HepG2 (cell line): ENCODE data around the gene ZNF853. TPM values are rescaled to one million over a fixed set of nuclear protein-coding genes. Genes with fewer than 3 reads are reported as not detected.

ENCODE experiments used
- AKAP8 ChIP-seq: sonication (generic); formaldehyde crosslinking; IDR thresholded peaks from 2 replicates; pipeline ENCODE4 v1.5.1; 2020; ENCODE audit warnings: mild to moderate bottlenecking, missing genetic modification reagents
- ARID4A ChIP-seq: sonication (generic); formaldehyde crosslinking; IDR thresholded peaks from 2 replicates; pipeline ENCODE4 v1.5.0; 2020; ENCODE audit warnings: mild to moderate bottlenecking, missing genetic modification reagents, borderline replicate concordance
- HNRNPLL ChIP-seq: fragments of 200-400 bp; formaldehyde crosslinking; IDR thresholded peaks from 2 replicates; pipeline ENCODE4 v1.6.1; 2017; ENCODE audit warnings: mild to moderate bottlenecking, low read depth, low read length; ENCODE audit not compliant: poor library complexity, severe bottlenecking
- IRX3 ChIP-seq: sonication (generic); formaldehyde crosslinking; IDR thresholded peaks from 2 replicates; pipeline ENCODE4 v1.8.1; 2023; ENCODE audit warnings: mild to moderate bottlenecking, low read depth, missing genetic modification reagents, borderline replicate concordance
- MTF2 ChIP-seq: sonication (generic); formaldehyde crosslinking; IDR thresholded peaks from 2 replicates; pipeline ENCODE4 v1.5.0; 2020; ENCODE audit warnings: missing genetic modification reagents, borderline replicate concordance
- RBFOX2 ChIP-seq: fragments of 200-400 bp; formaldehyde crosslinking; IDR thresholded peaks from 2 replicates; pipeline ENCODE4 v1.6.1; 2017; ENCODE audit warnings: low read depth, mild to moderate bottlenecking, low read length
- SP4 ChIP-seq: sonication (generic); formaldehyde crosslinking; IDR thresholded peaks from 2 replicates; pipeline ENCODE4 v1.8.1; 2023; ENCODE audit warnings: mild to moderate bottlenecking, missing genetic modification reagents
- ZFY ChIP-seq: sonication (generic); formaldehyde crosslinking; IDR thresholded peaks from 2 replicates; pipeline ENCODE4 v1.4.0; 2020; ENCODE audit warnings: missing genetic modification reagents
- ZNF547 ChIP-seq: sonication (generic); formaldehyde crosslinking; IDR thresholded peaks from 2 replicates; pipeline ENCODE4 v1.5.1; 2020; ENCODE audit warnings: mild to moderate bottlenecking, missing genetic modification reagents
- ZNF556 ChIP-seq: sonication (generic); formaldehyde crosslinking; IDR thresholded peaks from 2 replicates; pipeline ENCODE4 v1.4.0; 2020; ENCODE audit warnings: mild to moderate bottlenecking, missing genetic modification reagents, borderline replicate concordance
- ZNF558 ChIP-seq: sonication (generic); formaldehyde crosslinking; IDR thresholded peaks from 2 replicates; pipeline ENCODE4 v1.9.0; 2022; ENCODE audit warnings: mild to moderate bottlenecking, missing genetic modification reagents, borderline replicate concordance
- polyA plus RNA-seq, 8 experiments: library from polyadenylated mRNA; depleted of rRNA in 3 of 8; stranded (reverse) in 7 of 8; unstranded in 1 of 8; fragments of >200 nt; fragmentation: Illumina TruSeq in 4 of 8; extraction: Trizol in 4 of 8; gene quantifications; 2 replicates each; pipeline versions ENCODE4 v1.2.1 to v1.2.3, GENCODE V29; 2011 to 2016; ENCODE audit warnings: low read depth in 4 of 8, missing spikeins in 1 of 8, mixed read lengths in 1 of 8; ENCODE audit not compliant: insufficient read depth in 1 of 8
- total RNA-seq, 5 experiments: library from RNA; depleted of rRNA; stranded (reverse); fragments of >200 nt; fragmentation: Illumina TruSeq; extraction: Trizol; gene quantifications; 2 replicates each; pipeline ENCODE4 v1.2.3, GENCODE V29; 2016; ENCODE audit warnings: low read depth in 1 of 5
- TF ChIP-seq, protein P1 (sequence below): sonication (generic); formaldehyde crosslinking; IDR thresholded peaks from 2 replicates; pipeline ENCODE4 v1.8.1; 2023; ENCODE audit warnings: mild to moderate bottlenecking, missing genetic modification reagents
- TF ChIP-seq, protein P2 (sequence below): IDR thresholded peaks from 2 replicates; pipeline ENCODE4 v1.6.1; 2012; ENCODE audit warnings: inconsistent platforms
- TF ChIP-seq, protein P3 (sequence below): sonication (generic); formaldehyde crosslinking; conservative IDR thresholded peaks from 2 replicates; pipeline ENCODE4 v1.8.0; 2022; ENCODE audit warnings: mild to moderate bottlenecking, moderate library complexity, missing genetic modification reagents

Gene ZNF853
- total and polyA plus RNA-seq, 2 of the 13 experiments (the other 11 are each of a cell fraction or from before 2014, with no cell fraction given), result 2.1 to 6.2 TPM

DNA sequence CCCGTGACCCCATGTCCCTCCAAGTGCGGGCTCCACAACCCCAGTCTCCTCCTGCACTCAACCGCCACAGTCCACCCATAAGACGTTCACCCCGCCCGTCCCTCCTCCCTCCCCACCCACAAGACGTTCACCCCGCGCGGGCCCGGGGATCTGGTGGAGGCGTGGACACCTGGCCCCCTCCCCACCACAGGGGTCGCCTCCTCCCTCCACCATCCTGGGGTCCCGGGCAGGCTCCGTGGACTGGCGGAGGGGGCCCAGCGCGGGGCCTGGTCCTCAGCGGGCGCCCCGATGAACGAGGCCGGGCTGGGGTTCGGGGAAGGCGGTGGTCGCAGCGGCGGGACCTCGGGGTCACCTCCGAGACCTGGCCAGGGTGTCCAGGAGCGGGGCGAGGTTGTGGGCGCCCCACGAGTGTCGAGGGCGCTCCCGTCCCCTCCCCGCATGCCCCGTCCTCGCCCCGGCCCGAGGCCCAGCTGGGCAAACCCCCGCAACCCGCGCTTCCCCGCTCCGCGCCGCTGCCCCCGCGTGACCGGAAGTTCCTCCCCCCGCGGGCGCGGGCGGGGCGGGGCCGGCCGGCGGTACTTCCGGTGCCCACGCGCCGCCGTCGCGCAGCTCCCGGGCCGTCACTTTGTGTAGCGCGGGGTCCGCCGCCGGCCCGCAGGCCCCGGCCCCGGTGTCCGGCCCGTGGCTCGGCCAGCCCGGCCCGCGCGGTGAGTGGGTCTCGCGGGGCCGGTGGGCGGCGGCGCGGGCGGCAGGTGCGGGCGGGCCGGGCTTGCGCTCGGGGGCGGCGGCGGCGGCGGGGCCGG lies 21.5 kb downstream of the ZNF853 start, which contains the start of gene ZNF316 (continued):
- TF ChIP-seq ARID4A (CRISPR knock-in tag), result peak; percentile 32
- peak; percentile 69 for TF ChIP-seq ZFY
- TF ChIP-seq, protein P1, sequence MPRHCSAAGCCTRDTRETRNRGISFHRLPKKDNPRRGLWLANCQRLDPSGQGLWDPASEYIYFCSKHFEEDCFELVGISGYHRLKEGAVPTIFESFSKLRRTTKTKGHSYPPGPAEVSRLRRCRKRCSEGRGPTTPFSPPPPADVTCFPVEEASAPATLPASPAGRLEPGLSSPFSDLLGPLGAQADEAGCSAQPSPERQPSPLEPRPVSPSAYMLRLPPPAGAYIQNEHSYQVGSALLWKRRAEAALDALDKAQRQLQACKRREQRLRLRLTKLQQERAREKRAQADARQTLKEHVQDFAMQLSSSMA (CRISPR knock-in tag), result no peak
- 0 out of 2 replicates have a peak, but pooled peaks have one; percentile 20 for TF ChIP-seq SP4
- TF ChIP-seq ZNF547, result peak; percentile 42; the same call in 1 of the 2 replicates
- TF ChIP-seq, protein P2, sequence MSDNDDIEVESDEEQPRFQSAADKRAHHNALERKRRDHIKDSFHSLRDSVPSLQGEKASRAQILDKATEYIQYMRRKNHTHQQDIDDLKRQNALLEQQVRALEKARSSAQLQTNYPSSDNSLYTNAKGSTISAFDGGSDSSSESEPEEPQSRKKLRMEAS, result peak; percentile 90
- TF ChIP-seq AKAP8, result 0 out of 2 replicates have a peak, but pooled peaks have one; percentile 38
- TF ChIP-seq MTF2 (CRISPR knock-in tag), result 0 out of 2 replicates have a peak, but pooled peaks have one; percentile 44
- 0 out of 2 replicates have a peak, but pooled peaks have one; percentile 42 for TF ChIP-seq ZNF556
- TF ChIP-seq RBFOX2, result peak; percentile 69; the same call in 1 of the 2 replicates
- TF ChIP-seq, protein P3, sequence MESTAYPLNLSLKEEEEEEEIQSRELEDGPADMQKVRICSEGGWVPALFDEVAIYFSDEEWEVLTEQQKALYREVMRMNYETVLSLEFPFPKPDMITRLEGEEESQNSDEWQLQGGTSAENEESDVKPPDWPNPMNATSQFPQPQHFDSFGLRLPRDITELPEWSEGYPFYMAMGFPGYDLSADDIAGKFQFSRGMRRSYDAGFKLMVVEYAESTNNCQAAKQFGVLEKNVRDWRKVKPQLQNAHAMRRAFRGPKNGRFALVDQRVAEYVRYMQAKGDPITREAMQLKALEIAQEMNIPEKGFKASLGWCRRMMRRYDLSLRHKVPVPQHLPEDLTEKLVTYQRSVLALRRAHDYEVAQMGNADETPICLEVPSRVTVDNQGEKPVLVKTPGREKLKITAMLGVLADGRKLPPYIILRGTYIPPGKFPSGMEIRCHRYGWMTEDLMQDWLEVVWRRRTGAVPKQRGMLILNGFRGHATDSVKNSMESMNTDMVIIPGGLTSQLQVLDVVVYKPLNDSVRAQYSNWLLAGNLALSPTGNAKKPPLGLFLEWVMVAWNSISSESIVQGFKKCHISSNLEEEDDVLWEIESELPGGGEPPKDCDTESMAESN (CRISPR knock-in tag), result peak; percentile 55; the same call in 1 of the 2 replicates
- no peak for TF ChIP-seq HNRNPLL
- peak; percentile 28; the same call in 1 of the 2 replicates for TF ChIP-seq IRX3 (CRISPR knock-in tag)
- TF ChIP-seq ZNF558 (CRISPR knock-in tag), result peak; percentile 52; the same call in 1 of the 2 replicates
